ENCODE measurements around the gene SP6.

DNA sequence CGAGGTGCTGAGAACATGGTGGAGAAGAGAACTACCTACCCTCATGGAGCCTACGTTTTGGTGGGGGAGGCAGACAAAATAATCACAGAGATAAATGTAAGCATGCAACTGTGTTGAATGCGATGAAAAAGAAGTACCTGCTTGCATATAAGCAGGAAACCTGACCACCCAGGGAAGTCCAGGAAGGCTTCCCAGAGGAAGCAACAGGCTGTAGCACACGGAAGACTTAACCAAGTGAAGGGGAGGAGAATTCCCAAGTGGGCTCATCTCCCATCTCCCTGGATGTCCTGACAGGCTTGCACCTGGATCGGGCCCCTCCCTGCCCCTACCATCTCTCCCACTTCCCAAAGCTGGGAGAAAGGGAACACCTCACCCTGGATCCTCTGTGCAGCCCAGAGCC is 11.9 kb downstream of the SP6 start:
- TF ChIP-seq CTCF (conservative IDR thresholded peaks at IDR 0.05) (no peak), ZFX (IDR thresholded peaks at IDR 0.05) (no peak)
